ENCODE data around the gene SURF4. TPM values are rescaled to one million over a fixed set of nuclear protein-coding genes. Genes with fewer than 3 reads are reported as not detected.

SURF4 gene
- total and polyA plus RNA-seq, 2 of the 13 experiments (the other 11 are each of a cell fraction or from before 2014, with no cell fraction given) = 220 to 265 TPM

DNA sequence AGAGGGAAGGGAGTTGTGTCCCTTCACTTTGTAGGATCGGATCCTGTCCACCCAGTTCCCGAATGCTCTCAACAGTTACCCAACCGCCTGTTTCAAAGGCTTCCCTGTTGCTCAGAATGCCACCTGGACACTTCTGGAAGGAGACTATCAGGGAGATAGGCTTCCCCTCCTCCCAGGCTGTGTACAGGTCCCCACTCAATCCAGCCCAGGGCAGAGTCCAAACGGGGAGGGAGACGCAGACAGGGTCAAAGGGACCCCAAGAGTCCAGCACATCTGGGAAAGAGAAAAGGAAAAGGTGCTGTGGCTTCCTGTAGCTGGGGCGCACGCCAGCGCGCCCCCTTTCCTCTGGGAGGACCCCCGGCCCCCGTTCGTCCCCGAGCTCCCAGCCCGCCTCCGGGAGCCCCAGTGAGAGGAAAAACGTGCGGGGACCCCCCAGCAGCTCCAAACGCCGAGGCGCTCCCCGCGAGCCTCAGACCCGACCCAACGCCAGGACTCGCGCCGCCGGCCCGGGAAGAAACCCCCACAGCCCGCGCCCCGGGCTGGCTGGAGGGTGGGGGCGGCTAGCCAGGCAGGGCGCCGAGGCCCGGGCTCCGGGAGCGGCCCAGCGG, 640 bp downstream of the SURF4 start (continued):
- TF ChIP-seq, protein P1, sequence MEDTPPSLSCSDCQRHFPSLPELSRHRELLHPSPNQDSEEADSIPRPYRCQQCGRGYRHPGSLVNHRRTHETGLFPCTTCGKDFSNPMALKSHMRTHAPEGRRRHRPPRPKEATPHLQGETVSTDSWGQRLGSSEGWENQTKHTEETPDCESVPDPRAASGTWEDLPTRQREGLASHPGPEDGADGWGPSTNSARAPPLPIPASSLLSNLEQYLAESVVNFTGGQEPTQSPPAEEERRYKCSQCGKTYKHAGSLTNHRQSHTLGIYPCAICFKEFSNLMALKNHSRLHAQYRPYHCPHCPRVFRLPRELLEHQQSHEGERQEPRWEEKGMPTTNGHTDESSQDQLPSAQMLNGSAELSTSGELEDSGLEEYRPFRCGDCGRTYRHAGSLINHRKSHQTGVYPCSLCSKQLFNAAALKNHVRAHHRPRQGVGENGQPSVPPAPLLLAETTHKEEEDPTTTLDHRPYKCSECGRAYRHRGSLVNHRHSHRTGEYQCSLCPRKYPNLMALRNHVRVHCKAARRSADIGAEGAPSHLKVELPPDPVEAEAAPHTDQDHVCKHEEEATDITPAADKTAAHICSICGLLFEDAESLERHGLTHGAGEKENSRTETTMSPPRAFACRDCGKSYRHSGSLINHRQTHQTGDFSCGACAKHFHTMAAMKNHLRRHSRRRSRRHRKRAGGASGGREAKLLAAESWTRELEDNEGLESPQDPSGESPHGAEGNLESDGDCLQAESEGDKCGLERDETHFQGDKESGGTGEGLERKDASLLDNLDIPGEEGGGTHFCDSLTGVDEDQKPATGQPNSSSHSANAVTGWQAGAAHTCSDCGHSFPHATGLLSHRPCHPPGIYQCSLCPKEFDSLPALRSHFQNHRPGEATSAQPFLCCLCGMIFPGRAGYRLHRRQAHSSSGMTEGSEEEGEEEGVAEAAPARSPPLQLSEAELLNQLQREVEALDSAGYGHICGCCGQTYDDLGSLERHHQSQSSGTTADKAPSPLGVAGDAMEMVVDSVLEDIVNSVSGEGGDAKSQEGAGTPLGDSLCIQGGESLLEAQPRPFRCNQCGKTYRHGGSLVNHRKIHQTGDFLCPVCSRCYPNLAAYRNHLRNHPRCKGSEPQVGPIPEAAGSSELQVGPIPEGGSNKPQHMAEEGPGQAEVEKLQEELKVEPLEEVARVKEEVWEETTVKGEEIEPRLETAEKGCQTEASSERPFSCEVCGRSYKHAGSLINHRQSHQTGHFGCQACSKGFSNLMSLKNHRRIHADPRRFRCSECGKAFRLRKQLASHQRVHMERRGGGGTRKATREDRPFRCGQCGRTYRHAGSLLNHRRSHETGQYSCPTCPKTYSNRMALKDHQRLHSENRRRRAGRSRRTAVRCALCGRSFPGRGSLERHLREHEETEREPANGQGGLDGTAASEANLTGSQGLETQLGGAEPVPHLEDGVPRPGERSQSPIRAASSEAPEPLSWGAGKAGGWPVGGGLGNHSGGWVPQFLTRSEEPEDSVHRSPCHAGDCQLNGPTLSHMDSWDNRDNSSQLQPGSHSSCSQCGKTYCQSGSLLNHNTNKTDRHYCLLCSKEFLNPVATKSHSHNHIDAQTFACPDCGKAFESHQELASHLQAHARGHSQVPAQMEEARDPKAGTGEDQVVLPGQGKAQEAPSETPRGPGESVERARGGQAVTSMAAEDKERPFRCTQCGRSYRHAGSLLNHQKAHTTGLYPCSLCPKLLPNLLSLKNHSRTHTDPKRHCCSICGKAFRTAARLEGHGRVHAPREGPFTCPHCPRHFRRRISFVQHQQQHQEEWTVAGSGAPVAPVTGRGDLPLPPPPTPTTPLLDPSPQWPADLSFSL (CRISPR knock-in tag; IDR thresholded peaks at IDR 0.05) = no peak
- TF ChIP-seq PITX1 (CRISPR knock-in tag; IDR thresholded peaks at IDR 0.05) = no peak
- TF ChIP-seq TBX2 (CRISPR knock-in tag; IDR thresholded peaks at IDR 0.05; ENCODE audit: borderline replicate concordance) = peak; percentile 32; the same call in 1 of the 2 replicates
- no peak for TF ChIP-seq FOXK1 (CRISPR knock-in tag; IDR thresholded peaks at IDR 0.05; ENCODE audit: borderline replicate concordance, low read depth)
- TF ChIP-seq, protein P2, sequence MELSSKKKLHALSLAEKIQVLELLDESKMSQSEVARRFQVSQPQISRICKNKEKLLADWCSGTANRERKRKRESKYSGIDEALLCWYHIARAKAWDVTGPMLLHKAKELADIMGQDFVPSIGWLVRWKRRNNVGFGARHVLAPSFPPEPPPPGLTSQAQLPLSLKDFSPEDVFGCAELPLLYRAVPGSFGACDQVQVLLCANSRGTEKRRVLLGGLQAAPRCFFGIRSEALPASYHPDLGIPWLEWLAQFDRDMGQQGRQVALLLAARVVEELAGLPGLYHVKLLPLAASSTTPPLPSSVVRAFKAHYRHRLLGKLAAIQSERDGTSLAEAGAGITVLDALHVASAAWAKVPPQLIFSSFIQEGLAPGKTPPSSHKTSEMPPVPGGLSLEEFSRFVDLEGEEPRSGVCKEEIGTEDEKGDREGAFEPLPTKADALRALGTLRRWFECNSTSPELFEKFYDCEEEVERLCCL (CRISPR knock-in tag; IDR thresholded peaks at IDR 0.05; ENCODE audit: borderline replicate concordance) = no peak
- TF ChIP-seq NFKBIZ (CRISPR knock-in tag; IDR thresholded peaks at IDR 0.05) = no peak
- TF ChIP-seq, protein P3, sequence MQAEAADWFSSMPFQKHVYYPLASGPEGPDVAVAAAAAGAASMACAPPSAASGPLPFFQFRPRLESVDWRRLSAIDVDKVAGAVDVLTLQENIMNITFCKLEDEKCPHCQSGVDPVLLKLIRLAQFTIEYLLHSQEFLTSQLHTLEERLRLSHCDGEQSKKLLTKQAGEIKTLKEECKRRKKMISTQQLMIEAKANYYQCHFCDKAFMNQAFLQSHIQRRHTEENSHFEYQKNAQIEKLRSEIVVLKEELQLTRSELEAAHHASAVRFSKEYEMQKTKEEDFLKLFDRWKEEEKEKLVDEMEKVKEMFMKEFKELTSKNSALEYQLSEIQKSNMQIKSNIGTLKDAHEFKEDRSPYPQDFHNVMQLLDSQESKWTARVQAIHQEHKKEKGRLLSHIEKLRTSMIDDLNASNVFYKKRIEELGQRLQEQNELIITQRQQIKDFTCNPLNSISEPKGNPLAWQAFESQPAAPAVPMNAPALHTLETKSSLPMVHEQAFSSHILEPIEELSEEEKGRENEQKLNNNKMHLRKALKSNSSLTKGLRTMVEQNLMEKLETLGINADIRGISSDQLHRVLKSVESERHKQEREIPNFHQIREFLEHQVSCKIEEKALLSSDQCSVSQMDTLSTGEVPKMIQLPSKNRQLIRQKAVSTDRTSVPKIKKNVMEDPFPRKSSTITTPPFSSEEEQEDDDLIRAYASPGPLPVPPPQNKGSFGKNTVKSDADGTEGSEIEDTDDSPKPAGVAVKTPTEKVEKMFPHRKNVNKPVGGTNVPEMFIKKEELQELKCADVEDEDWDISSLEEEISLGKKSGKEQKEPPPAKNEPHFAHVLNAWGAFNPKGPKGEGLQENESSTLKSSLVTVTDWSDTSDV (CRISPR knock-in tag; IDR thresholded peaks at IDR 0.05) = no peak
- TF ChIP-seq ZFP36L2 (CRISPR knock-in tag; IDR thresholded peaks at IDR 0.05) = no peak
- TF ChIP-seq ZNF670 (CRISPR knock-in tag; IDR thresholded peaks at IDR 0.05; ENCODE audit: borderline replicate concordance) = no peak
- TF ChIP-seq RFX5 (IDR thresholded peaks at IDR 0.05; ENCODE audit: low read depth, low read length) = no peak
- no peak for TF ChIP-seq ATM (IDR thresholded peaks at IDR 0.05; ENCODE audit: borderline replicate concordance)
- TF ChIP-seq ZNF766 (CRISPR knock-in tag; IDR thresholded peaks at IDR 0.05; ENCODE audit: borderline replicate concordance) = 0 out of 2 replicates have a peak, but pooled peaks have one; percentile 30
- TF ChIP-seq, protein P4, sequence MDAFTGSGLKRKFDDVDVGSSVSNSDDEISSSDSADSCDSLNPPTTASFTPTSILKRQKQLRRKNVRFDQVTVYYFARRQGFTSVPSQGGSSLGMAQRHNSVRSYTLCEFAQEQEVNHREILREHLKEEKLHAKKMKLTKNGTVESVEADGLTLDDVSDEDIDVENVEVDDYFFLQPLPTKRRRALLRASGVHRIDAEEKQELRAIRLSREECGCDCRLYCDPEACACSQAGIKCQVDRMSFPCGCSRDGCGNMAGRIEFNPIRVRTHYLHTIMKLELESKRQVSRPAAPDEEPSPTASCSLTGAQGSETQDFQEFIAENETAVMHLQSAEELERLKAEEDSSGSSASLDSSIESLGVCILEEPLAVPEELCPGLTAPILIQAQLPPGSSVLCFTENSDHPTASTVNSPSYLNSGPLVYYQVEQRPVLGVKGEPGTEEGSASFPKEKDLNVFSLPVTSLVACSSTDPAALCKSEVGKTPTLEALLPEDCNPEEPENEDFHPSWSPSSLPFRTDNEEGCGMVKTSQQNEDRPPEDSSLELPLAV (CRISPR knock-in tag; conservative IDR thresholded peaks at IDR 0.05; ENCODE audit: low read depth) = no peak
- TF ChIP-seq JDP2 (CRISPR knock-in tag; IDR thresholded peaks at IDR 0.05; ENCODE audit: borderline replicate concordance) = no peak
- no peak for TF ChIP-seq GATA4 (IDR thresholded peaks at IDR 0.05; ENCODE audit: borderline replicate concordance, low read depth)
- TF ChIP-seq ZNF180 (CRISPR knock-in tag; IDR thresholded peaks at IDR 0.05; ENCODE audit: borderline replicate concordance, low read depth) = no peak
- peak in 1 of 2 experiments; percentile 17; a peak in 1 of 4 replicates for TF ChIP-seq EP300 (IDR thresholded peaks at IDR 0.05; ENCODE audit: low read depth in 2 of 2, low read length in 2 of 2)
- TF ChIP-seq EP300 (CRISPR knock-in tag; IDR thresholded peaks at IDR 0.05; ENCODE audit: borderline replicate concordance) = no peak
